ENCODE results near the gene NPTX1.

Gene NPTX1

DNA sequence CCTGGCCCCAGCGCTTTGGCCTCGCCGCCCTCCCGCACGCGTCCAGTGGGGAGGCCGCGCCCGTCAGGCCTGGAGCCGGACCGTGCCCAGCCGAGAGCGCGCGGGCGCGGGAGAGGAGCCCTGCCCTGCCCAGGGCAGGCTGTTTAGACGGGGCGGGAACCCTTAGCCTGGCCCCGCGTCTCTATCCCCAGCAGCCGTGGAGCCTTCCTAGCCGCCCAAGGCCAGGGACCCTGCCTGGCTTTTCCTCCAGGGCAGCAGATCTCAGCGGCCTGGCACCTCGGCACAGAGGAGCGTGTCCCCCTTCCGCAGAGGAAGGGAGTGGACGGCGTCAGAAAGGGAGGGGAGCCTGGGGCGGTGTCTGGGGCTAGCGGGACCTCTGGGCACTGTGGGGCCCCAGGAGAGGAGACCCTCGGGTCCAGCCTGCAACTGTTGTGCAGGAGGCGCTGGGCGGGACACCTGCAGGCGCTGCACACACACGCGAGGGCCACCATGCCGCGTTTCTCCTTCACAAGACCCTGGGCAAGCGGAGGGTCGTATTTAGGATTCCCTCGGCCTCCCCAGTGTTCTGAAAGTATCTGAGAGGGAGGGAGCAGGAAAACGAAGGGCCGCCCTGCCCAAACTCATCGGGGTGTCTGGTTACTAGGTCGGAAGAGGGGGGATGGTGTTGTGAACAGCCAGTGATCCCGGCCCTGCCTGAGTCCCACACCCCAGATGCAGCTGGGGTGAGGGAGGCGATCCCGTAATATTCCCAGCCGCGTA is 2.3 kb upstream of the NPTX1 start:
- no peak for DNase-seq

- DNase-seq, result peak in 2 of 4 experiments; percentile 8 to 35
These were observed 1.5 kb upstream of the NPTX1 start for GRCh38 chr17:80477647-80478478.

- DNase-seq, result no peak
These were observed 655 bp upstream of the NPTX1 start for GRCh38 chr17:80476877-80477646.

DNA sequence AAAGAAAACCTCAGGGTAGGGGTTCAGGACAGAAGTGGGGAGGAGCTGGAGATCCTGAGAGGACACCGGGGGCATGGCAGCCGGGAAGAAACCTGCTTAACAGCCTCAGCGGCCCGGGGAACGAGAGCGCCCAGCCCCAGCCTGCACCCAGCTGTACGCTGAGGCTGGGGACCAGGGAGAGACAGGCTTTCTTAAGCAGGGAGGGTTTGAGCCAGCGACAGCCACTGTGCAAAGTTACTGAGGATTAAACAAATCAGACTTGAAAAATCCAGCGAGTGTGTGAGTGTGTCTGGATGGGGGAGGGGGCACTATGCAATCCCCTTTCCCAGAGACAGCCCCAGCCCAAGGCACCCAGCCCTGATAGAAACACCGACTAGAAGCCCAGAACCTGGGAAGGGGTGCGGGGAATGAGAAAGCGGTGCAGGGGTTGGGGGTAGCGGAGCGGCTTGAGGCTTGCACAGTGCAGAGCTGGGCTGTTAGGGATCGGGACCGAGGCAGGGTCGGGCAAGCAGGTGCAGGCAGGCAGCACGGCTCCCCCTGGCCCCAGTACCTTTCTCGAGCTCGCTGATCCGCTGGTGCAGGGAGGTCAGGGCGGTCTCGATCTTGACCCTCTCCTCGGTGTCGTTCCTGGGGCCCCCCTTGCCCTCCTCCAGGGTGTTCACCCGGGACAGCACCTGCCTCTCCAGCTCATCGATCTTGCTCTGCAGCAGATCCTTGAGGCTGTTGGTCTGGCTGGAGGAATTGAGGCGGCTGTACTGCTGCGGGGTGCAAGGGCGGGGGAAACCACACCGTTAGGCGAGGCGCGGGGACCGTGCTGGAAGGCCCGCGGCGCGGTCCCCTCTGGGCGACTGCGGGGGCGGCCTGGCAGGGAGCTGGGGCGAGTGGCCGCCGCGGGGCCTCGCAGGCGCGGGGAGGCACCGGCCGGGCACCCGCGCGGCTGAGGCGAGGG is 1.2 kb downstream of the NPTX1 start:
- DNase-seq, result no peak

DNA sequence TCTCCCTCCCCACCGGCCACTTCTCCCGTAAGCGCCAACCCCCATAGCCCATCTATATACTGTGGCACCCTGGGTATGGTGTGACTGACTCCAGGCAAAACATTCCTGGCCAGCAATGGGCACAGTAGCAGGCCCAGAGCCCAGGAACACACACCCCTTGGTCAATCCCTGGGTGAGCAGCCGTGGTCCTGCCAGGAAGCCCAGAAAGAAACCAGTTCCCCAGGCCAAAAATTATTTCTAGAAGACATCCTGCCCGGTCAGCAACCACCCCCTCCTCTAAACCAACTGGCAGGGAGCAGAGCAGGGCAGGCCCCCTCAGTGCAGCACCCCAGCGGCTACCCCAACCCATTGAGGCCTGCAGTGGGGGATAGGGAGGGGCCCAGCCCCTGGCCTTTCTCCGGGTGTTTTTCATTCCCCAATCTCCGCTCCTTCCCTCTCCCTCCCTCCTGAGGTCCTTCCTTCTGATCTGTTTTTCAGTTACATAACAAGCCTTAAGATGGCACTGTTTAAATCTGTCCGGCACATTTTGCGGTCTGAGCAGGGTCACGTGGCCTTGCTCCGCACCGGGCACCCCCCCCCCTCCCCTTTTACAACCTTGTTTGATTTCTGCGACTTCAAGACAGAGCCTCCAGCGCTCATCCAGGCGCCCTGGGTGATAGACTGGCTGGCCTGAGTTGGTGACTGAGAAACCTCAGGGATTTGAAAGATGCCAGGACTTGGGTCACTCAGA is 2.0 kb downstream of the NPTX1 start:
- no peak for DNase-seq

DNA sequence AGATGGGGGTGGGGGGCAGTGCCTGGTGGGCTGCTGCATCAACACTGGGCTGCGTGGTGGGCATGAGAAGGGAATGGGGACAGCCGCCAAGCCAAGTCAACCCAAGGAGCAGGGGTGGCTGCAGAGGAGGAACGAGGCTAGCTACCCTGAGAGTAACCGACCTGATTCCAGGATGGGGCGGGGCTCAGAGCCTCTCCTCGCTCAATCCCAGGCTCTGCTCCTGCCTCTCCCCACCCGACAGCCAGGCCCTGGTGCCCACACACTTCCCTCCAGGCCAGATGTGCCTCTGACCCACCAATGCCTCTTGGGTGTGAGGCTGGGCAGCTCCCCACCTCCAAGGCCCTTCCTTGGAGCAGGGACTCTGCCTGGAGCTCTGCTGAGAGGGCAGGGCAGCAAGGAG is 2.7 kb downstream of the NPTX1 start:
- no peak for DNase-seq

DNA sequence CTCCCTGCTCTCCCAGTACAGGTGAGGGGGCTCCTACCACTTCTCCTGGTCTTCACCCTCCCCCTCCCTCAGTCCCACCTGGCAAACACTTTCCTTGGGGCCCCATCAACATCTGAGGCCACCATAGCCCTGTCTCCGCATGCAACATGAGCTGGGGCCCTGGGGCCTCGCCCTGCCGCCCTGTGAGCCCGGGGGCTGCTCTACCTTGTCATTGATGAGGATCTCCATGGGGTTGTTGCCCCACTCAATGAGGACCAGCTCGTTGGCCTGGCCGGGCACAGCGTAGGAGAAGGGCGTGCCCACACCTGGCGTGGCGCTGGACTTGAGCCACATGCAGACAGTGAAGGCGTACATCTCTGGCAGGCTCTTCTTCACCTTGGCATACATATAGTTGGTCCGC is 3.4 kb downstream of the NPTX1 start:
- no peak for DNase-seq

DNA sequence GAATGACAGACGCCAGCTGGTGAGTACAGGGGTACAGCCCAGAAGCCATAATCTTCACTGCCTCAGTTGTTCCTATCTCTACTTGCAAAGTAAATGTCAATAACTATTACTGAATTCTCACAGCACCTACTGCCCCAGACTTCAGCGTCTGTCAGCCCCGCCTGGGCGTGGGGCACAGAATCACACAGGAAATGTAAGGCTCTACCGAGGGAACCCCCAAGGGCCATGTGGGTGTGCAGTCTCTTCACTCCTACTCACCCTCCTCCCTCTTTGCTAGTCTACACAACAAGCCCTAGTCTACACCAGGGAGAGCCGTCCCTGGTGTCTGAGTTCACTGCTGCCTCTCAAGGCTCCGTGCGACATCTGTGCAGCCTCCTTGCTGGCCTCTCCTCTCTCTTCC is 4.5 kb downstream of the NPTX1 start:
- DNase-seq, result no peak

- no peak for DNase-seq
These were observed 5.8 kb downstream of the NPTX1 start for GRCh38 chr17:80470603-80471002.

- DNase-seq, result no peak
These were observed 6.7 kb downstream of the NPTX1 start for GRCh38 chr17:80469667-80470066.

GRCh38 chr17:80468781-80469493 is 7.5 kb downstream of the NPTX1 start:
- DNase-seq, result no peak

DNA sequence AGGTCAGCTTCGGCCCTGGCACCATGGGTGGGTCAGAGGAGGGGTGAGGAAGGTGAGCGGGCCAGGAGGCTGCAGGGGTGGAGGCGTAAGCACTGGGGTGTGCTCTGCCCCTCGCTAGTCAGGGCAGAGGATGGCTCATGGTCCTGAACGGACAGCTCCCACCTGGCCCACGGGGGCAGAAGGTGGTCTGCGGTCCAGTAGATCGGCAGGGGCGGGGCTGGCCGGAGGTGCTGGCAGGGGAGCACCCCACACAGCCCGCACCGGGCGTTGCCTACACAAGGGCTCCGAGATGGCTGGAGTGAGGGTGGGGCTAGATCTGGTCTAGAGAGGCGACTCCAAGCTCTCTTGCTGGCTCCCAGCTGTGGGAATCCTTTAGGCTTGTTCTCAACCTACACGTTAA is 8.2 kb downstream of the NPTX1 start:
- DNase-seq, result no peak

DNA sequence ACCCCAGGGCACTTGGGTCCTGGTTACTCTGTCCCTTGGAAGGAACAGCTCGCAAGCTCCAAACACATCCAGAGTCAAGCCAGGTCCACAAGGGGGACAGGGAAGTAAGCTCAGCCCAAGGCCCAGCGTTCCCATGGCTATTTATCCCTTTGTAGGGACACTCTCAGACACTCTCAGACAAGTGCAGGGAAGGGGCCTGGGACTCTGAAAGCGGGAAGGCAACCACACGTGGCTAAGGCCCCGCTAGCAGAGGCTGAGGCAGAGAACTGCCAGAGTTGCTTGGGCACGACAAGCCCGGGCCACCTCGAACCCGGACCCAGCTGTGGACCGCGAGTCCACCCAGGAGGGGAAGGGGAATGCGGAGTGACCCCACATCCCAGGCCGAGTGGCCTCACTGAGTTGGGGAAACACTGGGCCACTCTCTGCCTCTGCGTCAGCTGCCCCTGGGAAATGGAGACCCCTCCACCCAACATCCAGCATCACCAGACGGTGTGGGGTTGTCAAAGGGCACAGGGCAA is 10.2 kb downstream of the NPTX1 start:
- DNase-seq, result no peak

GRCh38 chr17:80465327-80465974 is 11.0 kb downstream of the NPTX1 start:
- no peak for DNase-seq

GRCh38 chr17:80464486-80464885 is 11.9 kb downstream of the NPTX1 start:
- no peak for DNase-seq

- DNase-seq, result no peak
These were observed 12.5 kb downstream of the NPTX1 start for GRCh38 chr17:80463784-80464400.

DNA sequence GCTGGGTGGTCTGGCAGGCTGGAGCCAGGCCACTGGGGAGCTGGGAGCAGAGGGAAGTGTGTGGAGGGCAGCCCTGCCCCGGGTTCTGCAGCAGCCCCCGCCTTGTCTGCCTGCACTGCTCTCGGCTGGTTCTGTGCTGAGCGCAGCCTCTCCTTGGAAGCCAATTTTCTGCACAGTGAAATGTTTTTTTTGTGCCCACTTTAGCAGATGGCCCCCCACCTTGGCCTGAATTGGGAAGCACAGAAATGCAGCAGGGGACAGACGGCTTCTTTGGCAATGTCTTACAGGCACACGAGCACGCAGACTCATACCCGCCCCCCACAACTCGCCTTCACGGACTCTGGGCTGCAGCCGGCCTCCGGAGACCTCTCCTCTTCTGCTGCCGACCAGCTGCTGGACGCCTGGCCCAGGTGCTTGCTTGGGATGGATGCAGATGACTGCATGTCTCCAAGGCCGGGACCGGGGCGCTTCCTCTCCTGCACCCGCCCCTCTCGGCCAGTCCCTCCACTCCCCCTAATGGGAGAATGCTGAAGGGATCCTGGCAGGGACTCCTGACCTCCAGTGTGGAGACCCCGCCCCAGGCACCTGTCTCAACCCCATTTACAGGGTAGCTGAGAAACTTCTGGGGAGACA is 14.8 kb downstream of the NPTX1 start:
- no peak for DNase-seq

DNA sequence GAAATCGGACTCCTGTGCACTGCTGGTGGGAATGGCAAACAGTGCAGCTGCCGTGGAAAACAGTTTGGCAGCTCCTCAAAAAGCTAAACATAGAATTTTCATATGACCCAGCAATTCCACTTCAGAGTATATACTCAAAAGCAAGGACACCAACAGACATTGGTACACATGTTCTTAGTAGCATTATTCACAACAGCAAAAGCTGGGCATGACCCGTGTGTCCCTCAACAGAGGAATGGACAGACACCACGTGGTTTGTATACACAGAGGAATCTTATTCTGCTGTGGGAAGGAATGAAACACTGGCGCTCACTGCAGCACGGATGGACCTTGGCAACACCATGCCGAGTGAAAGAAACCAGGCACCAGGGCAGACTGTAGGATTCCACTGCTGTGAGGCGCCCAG is 16.0 kb downstream of the NPTX1 start:
- DNase-seq, result no peak

- DNase-seq, result no peak
These were observed 17.2 kb downstream of the NPTX1 start for GRCh38 chr17:80459234-80459633.
